K562 (cell line): Measurements from ENCODE around the gene COBLL1. TPM values are rescaled to one million over a fixed set of nuclear protein-coding genes. Genes with fewer than 3 reads are reported as not detected.

ENCODE experiments used
- ATAC-seq: fragments of 200-7000 bp; cut with Tn5 transposase; 3 replicates; pipeline ENCODE4 v1.9.1; 2020; ENCODE audit warnings: moderate library complexity
- BruUV-seq: library from RNA; stranded (reverse); fragments of 400-500 nt; replicated peaks from 2 replicates; lab custom pipeline; 2021; lab: Mats Ljungman, UMichigan
- CTCF ChIA-PET: fragments of 300-600 bp; formaldehyde crosslinking; extraction: SDS; loops from one replicate; lab custom pipeline; 2021; ENCODE audit warnings: low intra/inter-chr PET ratio; lab: Yijun Ruan, JAX
- POLR2A ChIA-PET: fragments of 300-600, 350-650 bp; sonication (Branson Sonifier 250); formaldehyde crosslinking; extraction: SDS; loops from one replicate; lab custom pipeline; 2021; ENCODE audit warnings: antibody characterized with exemption, inconsistent platforms; lab: Yijun Ruan, JAX
- DNase-seq, 4 experiments: peaks; one replicate each; pipeline versions ENCODE4 v3.0.0 to v3.0.0-alpha.2; 2011 to 2018; ENCODE audit warnings: low spot score in 3 of 4, mixed read lengths in 3 of 4; ENCODE audit errors: extremely low read depth in 1 of 4
- FAIRE-seq: peaks from 2 replicates; lab custom pipeline; 2011; peaks lifted over from hg19 to GRCh38; lab: Jason Lieb, UNC
- H2AFZ ChIP-seq: 2 replicates; pipeline ENCODE4 v1.6.0; 2011; ENCODE audit warnings: low read depth, low read length, control low read depth, inconsistent platforms
- H3K27ac ChIP-seq: fragments of 200-600 bp; 3 replicates; pipeline ENCODE4 v1.8.0; 2011; ENCODE audit warnings: low read depth, mild to moderate bottlenecking, control low read depth, inconsistent platforms, low read length, moderate library complexity, mixed read lengths; ENCODE audit errors: extremely low read depth
- H3K27me3 ChIP-seq, 2 experiments: fragments of 300-600 bp in 1 of 2; 2 replicates in 1 of 2; 3 replicates in 1 of 2; pipeline versions ENCODE4 v1.6.0 to v1.8.0; 2011; ENCODE audit warnings: inconsistent platforms in 2 of 2, low read length in 2 of 2, mild to moderate bottlenecking in 1 of 2, mixed read lengths in 1 of 2, moderate library complexity in 1 of 2; ENCODE audit not compliant: control insufficient read depth in 2 of 2, insufficient read depth in 2 of 2
- H3K36me3 ChIP-seq: fragments of 300-600 bp; 3 replicates; pipeline ENCODE4 v1.8.0; 2011; ENCODE audit warnings: mild to moderate bottlenecking, low read length, inconsistent platforms; ENCODE audit not compliant: control insufficient read depth, insufficient read depth
- H3K4me1 ChIP-seq, 2 experiments: fragments of 200-600 bp in 1 of 2; replicated peaks in 1 of 2; 2 replicates in 1 of 2; 3 replicates in 1 of 2; pipeline versions ENCODE4 v1.5.1 to v1.8.0; 2011; ENCODE audit warnings: inconsistent platforms in 2 of 2, low read length in 2 of 2, mild to moderate bottlenecking in 1 of 2, mixed read lengths in 1 of 2, moderate library complexity in 1 of 2; ENCODE audit not compliant: control insufficient read depth in 2 of 2, insufficient read depth in 2 of 2
- H3K4me2 ChIP-seq: 2 replicates; pipeline ENCODE4 v1.6.1; 2011; ENCODE audit warnings: low read length, control low read depth, inconsistent platforms, mixed read lengths; ENCODE audit not compliant: insufficient read depth
- H3K4me3 ChIP-seq: fragments of 200-600 bp; sonication (generic), shearing (Covaris generic); 2 replicates; pipeline ENCODE4 v1.5.1; 2016; ENCODE audit warnings: control low read depth, inconsistent platforms
- H3K79me2 ChIP-seq: fragments of 200-600 bp; 3 replicates; pipeline ENCODE4 v1.8.0; 2011; ENCODE audit warnings: low read length, inconsistent platforms; ENCODE audit not compliant: control insufficient read depth, insufficient read depth
- H3K9ac ChIP-seq, 2 experiments: 2 replicates each; pipeline versions ENCODE4 v1.6.0 to v1.6.1; 2011; ENCODE audit warnings: low read depth in 2 of 2, low read length in 2 of 2, control low read depth in 1 of 2, inconsistent platforms in 1 of 2, mild to moderate bottlenecking in 1 of 2, mixed read lengths in 1 of 2; ENCODE audit not compliant: insufficient read depth in 1 of 2
- H3K9me1 ChIP-seq: one replicate; pipeline ENCODE4 v1.6.0; 2011; ENCODE audit warnings: inconsistent platforms, mild to moderate bottlenecking, low read length, moderate library complexity; ENCODE audit not compliant: control insufficient read depth, insufficient read depth
- H3K9me3 ChIP-seq: replicated peaks from 2 replicates; pipeline ENCODE4 v1.5.1; 2011; ENCODE audit warnings: low read depth, low read length, inconsistent platforms; ENCODE audit not compliant: control insufficient read depth, insufficient read depth
- H4K20me1 ChIP-seq: replicated peaks from 2 replicates; pipeline ENCODE4 v1.6.1; 2011; ENCODE audit warnings: low read length, inconsistent platforms, mixed read lengths; ENCODE audit not compliant: control insufficient read depth, insufficient read depth
- ASH1L ChIP-seq: fragments of 450-650 bp; IDR thresholded peaks from 2 replicates; pipeline ENCODE4 v1.6.1; 2018; ENCODE audit warnings: borderline replicate concordance, mild to moderate bottlenecking, low read depth; ENCODE audit not compliant: partially characterized antibody
- JUNB ChIP-seq: fragments of 450-650 bp; formaldehyde crosslinking; conservative IDR thresholded peaks from 2 replicates; pipeline ENCODE4 v1.4.0; 2020; ENCODE audit warnings: mild to moderate bottlenecking
- PHB2 ChIP-seq: fragments of 450-650 bp; IDR thresholded peaks from 2 replicates; pipeline ENCODE4 v1.6.1; 2017; ENCODE audit warnings: low read depth
- POLR2AphosphoS2 ChIP-seq: IDR thresholded peaks from 2 replicates; pipeline ENCODE4 v1.6.1; 2012; ENCODE audit warnings: low read length, improper control_type of control experiment
- ZNF263 ChIP-seq: sonication (generic); formaldehyde crosslinking; IDR thresholded peaks from 2 replicates; pipeline ENCODE4 v1.8.0; 2022; ENCODE audit warnings: mild to moderate bottlenecking, missing genetic modification reagents, borderline replicate concordance
- WGBS: fragments of 100-300 bp; shearing (Covaris generic); methylation state at CpG from one replicate; pipeline ENCODE4 v1.1.6; 2016; ENCODE audit warnings: low coverage, mixed read lengths; ENCODE audit not compliant: insufficient coverage; ENCODE audit errors: missing lambda C conversion rate; 5-methylcytosine and 5-hydroxymethylcytosine counted together
- in situ Hi-C: fragments of 300-500 bp; cut with MboI; formaldehyde crosslinking; loops from 4 replicates; pipeline ENCODE4 v1.15.0; 2018; ENCODE audit warnings: inconsistent platforms, mixed read lengths
- intact Hi-C: fragments of 100-400 bp; cut with micrococcal nuclease; formaldehyde crosslinking; loops from 2 replicates; pipeline ENCODE4 v1.14.2; 2022
- polyA plus RNA-seq, 8 experiments: library from polyadenylated mRNA; depleted of rRNA in 4 of 8; stranded (reverse) in 5 of 8; unstranded in 3 of 8; fragments of >200 nt; fragmentation: Nextera tagmentation in 2 of 8; fragmentation: Illumina TruSeq in 1 of 8; extraction: Ambion mirVana in 2 of 8; extraction: Trizol in 1 of 8; gene quantifications; 2 replicates each; pipeline versions ENCODE4 v1.2.1 to v1.2.3, GENCODE V29; 2011 to 2014; ENCODE audit warnings: inconsistent platforms in 1 of 8, missing spikeins in 1 of 8
- total RNA-seq, 7 experiments: library from RNA; depleted of rRNA in 6 of 7; stranded (reverse); fragments of >200 nt in 6 of 7; fragmentation: Illumina TruSeq in 2 of 7; extraction: Trizol in 2 of 7; gene quantifications; 2 replicates each; pipeline versions ENCODE4 v1.2.1 to v1.2.3, GENCODE V29; 2011 to 2021; ENCODE audit warnings: low replicate concordance in 1 of 7
- TF ChIP-seq, protein P1 (sequence below), 3 experiments: fragments of 200-800 bp in 1 of 3; sonication (Bioruptor generic) in 1 of 3; sonication (generic) in 1 of 3; formaldehyde crosslinking in 1 of 3; IDR thresholded peaks; 2 replicates each; pipeline versions ENCODE4 v1.6.1 to v1.8.0; 2016 to 2022; ENCODE audit warnings: mild to moderate bottlenecking in 2 of 3, missing compliant biosample characterization in 2 of 3, missing genetic modification characterization in 2 of 3, missing genetic modification reagents in 1 of 3
- TF ChIP-seq, protein P2 (sequence below): fragments of 450-650 bp; IDR thresholded peaks from 2 replicates; pipeline ENCODE4 v1.7.0; 2016; ENCODE audit warnings: borderline replicate concordance

COBLL1 gene
- total and polyA plus RNA-seq, 9 of the 15 experiments (the other 6 are each of a cell fraction or from before 2014, with no cell fraction given): 0.07 to 1.6 (median 0.71) TPM

DNA sequence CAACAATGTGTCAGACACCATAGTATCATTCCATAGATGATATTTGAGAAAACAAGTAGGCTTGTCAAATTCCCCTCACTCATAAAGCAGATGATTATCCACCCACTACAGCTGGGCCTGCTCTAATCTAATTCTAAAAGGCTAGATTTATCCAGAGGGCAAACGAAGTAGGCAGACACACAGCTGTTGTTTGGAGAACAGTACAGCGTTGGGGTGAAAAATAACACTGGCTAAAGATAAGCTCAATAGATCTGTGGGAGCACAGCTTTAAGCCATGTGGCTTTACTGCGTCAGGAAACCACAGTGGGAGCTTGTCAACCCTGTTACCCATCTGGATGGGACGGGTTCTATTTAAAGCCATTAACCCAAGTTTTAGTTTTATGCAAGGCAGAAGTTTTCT, 48.9 kb upstream of the COBLL1 start:
- Histone ChIP-seq H3K27ac (no peak overlapping the region), H3K4me1 (no peaks in the 10 kb centered on the region), H4K20me1 (no peaks in the 10 kb centered on the region), H3K9me1 (no peaks in the 10 kb centered on the region), H3K4me2 (no peak overlapping the region), H3K27me3 (no peaks in the 10 kb centered on the region), H3K4me3 (no peak overlapping the region), H3K9ac (no peak overlapping the region), H3K79me2 (no peaks in the 10 kb centered on the region), H3K36me3 (no peaks in the 10 kb centered on the region), H3K9me3 (no peaks in the 10 kb centered on the region; the same call in 1 of the 2 replicates), H2AFZ (no peak overlapping the region)
- in situ Hi-C loops: no loop called here
- BruUV-seq: no TSS peak
- ATAC-seq (no peak), FAIRE-seq (no peak), DNase-seq (no peak)
- CTCF ChIA-PET: no interaction called here
- TF ChIP-seq JUNB (CRISPR knock-in tag) (no peak), ASH1L (no peak), POLR2AphosphoS2 (no peak), ZNF263 (no peak), PHB2 (no peak)
- TF ChIP-seq, protein P1, sequence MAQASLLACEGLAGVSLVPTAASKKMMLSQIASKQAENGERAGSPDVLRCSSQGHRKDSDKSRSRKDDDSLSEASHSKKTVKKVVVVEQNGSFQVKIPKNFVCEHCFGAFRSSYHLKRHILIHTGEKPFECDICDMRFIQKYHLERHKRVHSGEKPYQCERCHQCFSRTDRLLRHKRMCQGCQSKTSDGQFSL (CRISPR knock-in tag; IDR thresholded peaks at IDR 0.05): no peak
- TF ChIP-seq, protein P1 (tag; IDR thresholded peaks at IDR 0.05): no peak
- TF ChIP-seq, protein P2, sequence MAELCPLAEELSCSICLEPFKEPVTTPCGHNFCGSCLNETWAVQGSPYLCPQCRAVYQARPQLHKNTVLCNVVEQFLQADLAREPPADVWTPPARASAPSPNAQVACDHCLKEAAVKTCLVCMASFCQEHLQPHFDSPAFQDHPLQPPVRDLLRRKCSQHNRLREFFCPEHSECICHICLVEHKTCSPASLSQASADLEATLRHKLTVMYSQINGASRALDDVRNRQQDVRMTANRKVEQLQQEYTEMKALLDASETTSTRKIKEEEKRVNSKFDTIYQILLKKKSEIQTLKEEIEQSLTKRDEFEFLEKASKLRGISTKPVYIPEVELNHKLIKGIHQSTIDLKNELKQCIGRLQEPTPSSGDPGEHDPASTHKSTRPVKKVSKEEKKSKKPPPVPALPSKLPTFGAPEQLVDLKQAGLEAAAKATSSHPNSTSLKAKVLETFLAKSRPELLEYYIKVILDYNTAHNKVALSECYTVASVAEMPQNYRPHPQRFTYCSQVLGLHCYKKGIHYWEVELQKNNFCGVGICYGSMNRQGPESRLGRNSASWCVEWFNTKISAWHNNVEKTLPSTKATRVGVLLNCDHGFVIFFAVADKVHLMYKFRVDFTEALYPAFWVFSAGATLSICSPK: no peak
- 0% methylated on average over 4 of the region's 4 CpGs for WGBS
- intact Hi-C loops: no loop called here
- POLR2A ChIA-PET: no interaction called here
